Measurements from ENCODE around the gene MAVS. TPM values are rescaled to one million over a fixed set of nuclear protein-coding genes. Genes with fewer than 3 reads are reported as not detected.

Gene MAVS
- polyA plus RNA-seq, 1 of the 3 experiments (the other 2 are of a cell fraction): 9.1 TPM

GRCh38 chr20:3925113-3925695 lies 78.6 kb downstream of the MAVS start:
- ChIA-PET CTCF (interaction anchor here (1.3 kb wide), 1 partner anchor 105 kb away, joined by 3 read pairs; the partner anchor contains the start of gene AP5S1), POLR2A (no interaction called here)

More at GRCh38 chr20:3925113-3925695, 78.6 kb downstream of the MAVS start:
- H3F3A ChIP-seq (replicated peaks; ENCODE audit: insufficient read depth): peaks cover 39% of the 10 kb centered on the region
- peaks cover 53% of the 10 kb centered on the region for H3K79me2 ChIP-seq (ENCODE audit: insufficient read depth)
- H2AFZ ChIP-seq (ENCODE audit: low read depth): no peak overlapping the region
- H3K36me3 ChIP-seq (replicated peaks in 1 of 2; ENCODE audit: control insufficient read depth in 1 of 2, insufficient read depth in 2 of 2, low read length in 1 of 2): peaks cover 33 to 35% of the 10 kb centered on the region in 2 experiments
- DNase-seq: no peak
- H4K20me1 ChIP-seq (ENCODE audit: insufficient read depth): peaks cover 49% of the 10 kb centered on the region
- WGBS (ENCODE audit: low lambda C conversion rate): 92% methylated on average over 11 of the region's 11 CpGs
- TF ChIP-seq FOSL2 (IDR thresholded peaks at IDR 0.05; ENCODE audit: borderline replicate concordance, low read depth) (no peak), RCOR1 (IDR thresholded peaks at IDR 0.05; ENCODE audit: low read length) (no peak), GABPA (IDR thresholded peaks at IDR 0.05; ENCODE audit: low read depth) (no peak), JUND (IDR thresholded peaks at IDR 0.05) (no peak), FOXM1 (IDR thresholded peaks at IDR 0.05; ENCODE audit: low read depth) (no peak), CHD2 (IDR thresholded peaks at IDR 0.05; ENCODE audit: low read length, partially characterized antibody) (no peak), NFIC (IDR thresholded peaks at IDR 0.05; ENCODE audit: borderline replicate concordance) (no peak), NRF1 (IDR thresholded peaks at IDR 0.05; ENCODE audit: low read depth, low read length) (no peak), MAX (IDR thresholded peaks at IDR 0.05; ENCODE audit: low read depth) (no peak), USF1 (IDR thresholded peaks at IDR 0.05; ENCODE audit: borderline replicate concordance, low read depth) (no peak), TAF1 (IDR thresholded peaks at IDR 0.05; ENCODE audit: borderline replicate concordance, low read depth, low read length) (no peak), POLR2AphosphoS5 (IDR thresholded peaks at IDR 0.05; ENCODE audit: low read depth, low read length) (no peak; the same call in 1 of the 2 replicates), PBX3 (IDR thresholded peaks at IDR 0.05) (no peak), RAD21 (IDR thresholded peaks at IDR 0.05; ENCODE audit: low read length) (no peak), IRF3 (IDR thresholded peaks at IDR 0.05; ENCODE audit: low read depth, low read length) (no peak), MXI1 (IDR thresholded peaks at IDR 0.05; ENCODE audit: low read depth, low read length) (no peak), MEF2A (IDR thresholded peaks at IDR 0.05; ENCODE audit: borderline replicate concordance, low read depth) (no peak), SIN3A (IDR thresholded peaks at IDR 0.05; ENCODE audit: borderline replicate concordance, low read depth, low read length) (no peak), EZH2phosphoT487 (IDR thresholded peaks at IDR 0.05; ENCODE audit: borderline replicate concordance, low read depth) (no peak), USF2 (IDR thresholded peaks at IDR 0.05; ENCODE audit: borderline replicate concordance, low read depth, low read length) (no peak)
- no peaks in the 10 kb centered on the region for H3K9me2 ChIP-seq
- H3K4me2 ChIP-seq: no peak overlapping the region
- H3K27ac ChIP-seq (ENCODE audit: low read depth in 2 of 2, low read length in 1 of 2): no peak overlapping the region
- peaks cover 9 to 18% of the 10 kb centered on the region in 2 experiments; a peak in 2 of 4 replicates for H3K4me1 ChIP-seq (ENCODE audit: control insufficient read depth in 1 of 2, insufficient read depth in 2 of 2, low read depth in 1 of 2, low read length in 1 of 2)
- no peak overlapping the region for H3K4me3 ChIP-seq (ENCODE audit: low read depth in 2 of 2, low read length in 1 of 2)
- no peaks in the 10 kb centered on the region for H3K9me3 ChIP-seq
- H3K9ac ChIP-seq: no peak overlapping the region
- no peaks in the 10 kb centered on the region for H3K27me3 ChIP-seq (ENCODE audit: insufficient read depth)

Small RNAs within 50 kb of the gene (small RNA-seq; reads per million reads assigned to genes)
- gene MIR103A2: 38.7 to 1,435 (median 482) reads per million in 7 experiments

Other genes starting within 250 kb of the MAVS start
- gene GFRA4, start 183.4 kb upstream of the MAVS start, polyA plus RNA-seq (2012; rRNA removed): not detected in 2 replicates
- gene ADAM33, start 164.8 kb upstream of the MAVS start, polyA plus RNA-seq (2012; rRNA removed): 4.8 and 5.0 TPM in 2 replicates
- not detected in 2 replicates for gene SIGLEC1, start 134.2 kb upstream of the MAVS start, polyA plus RNA-seq (2012; rRNA removed)
- gene HSPA12B, start 114.1 kb upstream of the MAVS start, polyA plus RNA-seq (2012; rRNA removed): 0.24 and 0.46 TPM in 2 replicates
- 59.9 and 73.9 TPM in 2 replicates for gene ADISSP, start 79.1 kb upstream of the MAVS start, polyA plus RNA-seq (2012; rRNA removed)
- gene SPEF1, start 65.4 kb upstream of the MAVS start, polyA plus RNA-seq (2012; rRNA removed): 1.6 and 1.8 TPM in 2 replicates
- 37.6 and 41.2 TPM in 2 replicates for gene CENPB, start 60.1 kb upstream of the MAVS start, polyA plus RNA-seq (2012; rRNA removed)
- 41.5 and 56.5 TPM in 2 replicates for gene CDC25B, start 50.5 kb upstream of the MAVS start, polyA plus RNA-seq (2012; rRNA removed)
- gene AP5S1, start 26.3 kb upstream of the MAVS start, polyA plus RNA-seq (2012; rRNA removed): 8.6 and 10.3 TPM in 2 replicates
- 17.7 and 23.3 TPM in 2 replicates for gene PANK2, start 42.6 kb downstream of the MAVS start, polyA plus RNA-seq (2012; rRNA removed)
- gene RNF24, start 168.7 kb downstream of the MAVS start, polyA plus RNA-seq (2012; rRNA removed): 6.9 and 7.9 TPM in 2 replicates

All from SK-N-SH (cell line).